Activated CD4-positive, alpha-beta T cell treated with anti-CD3 and anti-CD28 coated beads, Interleukin-2, Interleukin-6, amounts not matched to agents 100 ng/mL and 50 ng/mL, durations not matched to agents 16 hours and 8 hours (primary cell): ENCODE measurements around the gene SCFD2.

Experiments used
- DNase-seq: peaks from one replicate; pipeline ENCODE4 v3.0.0-alpha.2; 2020

The SCFD2 gene

GRCh38 chr4:52947401-52948056 lies 418.3 kb downstream of the SCFD2 start:
- DNase-seq: no peak

GRCh38 chr4:52946855-52947254 lies 419.0 kb downstream of the SCFD2 start:
- no peak for DNase-seq

GRCh38 chr4:52945982-52946381 lies 419.9 kb downstream of the SCFD2 start:
- DNase-seq: no peak

- DNase-seq: no peak
Measured at GRCh38 chr4:52945326-52945898, 420.4 kb downstream of the SCFD2 start.

- DNase-seq: no peak
Measured at GRCh38 chr4:52943677-52944076, 422.2 kb downstream of the SCFD2 start.

GRCh38 chr4:52942936-52943335 lies 422.9 kb downstream of the SCFD2 start:
- DNase-seq: no peak

- no peak for DNase-seq
Measured at GRCh38 chr4:52941450-52941849, 424.4 kb downstream of the SCFD2 start.

- no peak for DNase-seq
Measured at GRCh38 chr4:52939739-52940138, 426.1 kb downstream of the SCFD2 start.

- DNase-seq: no peak
Measured at GRCh38 chr4:52939325-52939724, 426.5 kb downstream of the SCFD2 start.

- DNase-seq: no peak
Measured at GRCh38 chr4:52937829-52938228, 428.0 kb downstream of the SCFD2 start.

- DNase-seq: no peak
Measured at GRCh38 chr4:52936729-52937128, 429.1 kb downstream of the SCFD2 start.

- DNase-seq: no peak
Measured at GRCh38 chr4:52935317-52935716, 430.5 kb downstream of the SCFD2 start.

GRCh38 chr4:52933738-52934137 lies 432.1 kb downstream of the SCFD2 start:
- DNase-seq: no peak

- no peak for DNase-seq
Measured at GRCh38 chr4:52932591-52933470, 433.0 kb downstream of the SCFD2 start.

GRCh38 chr4:52931243-52931642 lies 434.6 kb downstream of the SCFD2 start:
- no peak for DNase-seq

GRCh38 chr4:52926196-52926974 lies 439.5 kb downstream of the SCFD2 start:
- no peak for DNase-seq

GRCh38 chr4:52925531-52925968 lies 440.3 kb downstream of the SCFD2 start:
- DNase-seq: no peak

GRCh38 chr4:52919461-52919860 lies 446.4 kb downstream of the SCFD2 start:
- no peak for DNase-seq

- no peak for DNase-seq
Measured at GRCh38 chr4:52917817-52918216, 448.0 kb downstream of the SCFD2 start.

GRCh38 chr4:52915730-52916300 lies 450.0 kb downstream of the SCFD2 start:
- no peak for DNase-seq

- DNase-seq: no peak
Measured at GRCh38 chr4:52915191-52915590, 450.7 kb downstream of the SCFD2 start.

GRCh38 chr4:52914051-52914605 lies 451.7 kb downstream of the SCFD2 start:
- DNase-seq: no peak
